ENCODE data around the gene SCNN1A.

The SCNN1A gene

GRCh38 chr12:6368906-6369525, 6.3 kb downstream of the SCNN1A start:
- no peak for DNase-seq (ENCODE audit: low spot score)

GRCh38 chr12:6367969-6368892, 7.1 kb downstream of the SCNN1A start:
- DNase-seq (ENCODE audit: low spot score), result no peak

GRCh38 chr12:6367065-6367968, 8.0 kb downstream of the SCNN1A start:
- no peak for DNase-seq (ENCODE audit: low spot score)

- no peak for DNase-seq (ENCODE audit: low spot score)
Observed at GRCh38 chr12:6364044-6364374, 11.4 kb downstream of the SCNN1A start.

- peak; percentile 71 for DNase-seq (ENCODE audit: low spot score)
Observed at GRCh38 chr12:6363330-6364043, 11.9 kb downstream of the SCNN1A start.

GRCh38 chr12:6363010-6363329, 12.4 kb downstream of the SCNN1A start:
- DNase-seq (ENCODE audit: low spot score), result no peak

GRCh38 chr12:6362403-6362802, 13.0 kb downstream of the SCNN1A start:
- no peak for DNase-seq (ENCODE audit: low spot score)

GRCh38 chr12:6361834-6362233, 13.5 kb downstream of the SCNN1A start:
- no peak for DNase-seq (ENCODE audit: low spot score)

GRCh38 chr12:6360578-6361490, 14.5 kb downstream of the SCNN1A start:
- DNase-seq (ENCODE audit: low spot score), result no peak

GRCh38 chr12:6360080-6360571, 15.2 kb downstream of the SCNN1A start:
- no peak for DNase-seq (ENCODE audit: low spot score)

GRCh38 chr12:6358881-6359280, 16.5 kb downstream of the SCNN1A start:
- DNase-seq (ENCODE audit: low spot score), result no peak

- DNase-seq (ENCODE audit: low spot score), result no peak
Observed at GRCh38 chr12:6356374-6356820, 19.0 kb downstream of the SCNN1A start.

- no peak for DNase-seq (ENCODE audit: low spot score)
Observed at GRCh38 chr12:6355491-6356373, 19.6 kb downstream of the SCNN1A start.

- no peak for DNase-seq (ENCODE audit: low spot score)
Observed at GRCh38 chr12:6354495-6355393, 20.6 kb downstream of the SCNN1A start.

GRCh38 chr12:6352193-6353173, 22.9 kb downstream of the SCNN1A start:
- no peak for DNase-seq (ENCODE audit: low spot score)

GRCh38 chr12:6351622-6352021, 23.7 kb downstream of the SCNN1A start:
- no peak for DNase-seq (ENCODE audit: low spot score)

Data from COLO829 (cell line).